Adrenal gland (tissue), 12 donors: ENCODE measurements around the gene REXO1. TPM values are rescaled to one million over a fixed set of nuclear protein-coding genes. Genes with fewer than 3 reads are reported as not detected.

Experiments used
- DNase-seq, 7 donors: peaks; one replicate each; pipeline ENCODE4 v3.0.0-alpha.2; 2019 to 2020
- H3K27ac ChIP-seq, 5 donors: fragments of 200-600 bp; sonication (generic) in 4 of 5; 1 replicate in 3 of 5; 2 replicates in 2 of 5; pipeline versions ENCODE4 v1.5.1 to v1.8.0; 2016 to 2020; ENCODE audit warnings: mild to moderate bottlenecking in 1 of 5
- H3K27me3 ChIP-seq: fragments of 200-600 bp; 2 replicates; pipeline ENCODE4 v1.8.0; 2021
- H3K36me3 ChIP-seq, 2 donors: fragments of 200-600 bp; replicated peaks in 1 of 2; 1 replicate in 1 of 2; 2 replicates in 1 of 2; pipeline versions ENCODE4 v1.5.1 to v1.8.0; 2018 to 2022
- H3K4me1 ChIP-seq, 2 donors: fragments of 200-600 bp; replicated peaks in 1 of 2; 1 replicate in 1 of 2; 2 replicates in 1 of 2; pipeline versions ENCODE4 v1.5.1 to v1.8.0; 2018 to 2021
- H3K4me3 ChIP-seq, 4 donors: fragments of 200-600 bp; sonication (generic) in 3 of 4; one replicate each; pipeline ENCODE4 v1.5.1; 2016 to 2018
- H3K9me3 ChIP-seq, 3 donors: fragments of 200-600 bp; sonication (generic) in 1 of 3; replicated peaks in 1 of 3; 1 replicate in 2 of 3; 2 replicates in 1 of 3; pipeline versions ENCODE4 v1.5.1 to v1.8.0; 2016 to 2021
- CTCF ChIP-seq, 6 experiments: fragments of 450-650 bp in 4 of 6; fragments of 200-600 bp in 2 of 6; sonication (generic) in 1 of 6; IDR thresholded peaks; 1 replicate in 5 of 6; 2 replicates in 1 of 6; pipeline versions ENCODE4 v1.5.1 to v1.8.0; 2016 to 2021; ENCODE audit warnings: antibody characterized with exemption in 6 of 6, mild to moderate bottlenecking in 2 of 6, moderate library complexity in 1 of 6
- POLR2A ChIP-seq, 2 donors: fragments of 450-650 bp; IDR thresholded peaks; one replicate each; pipeline ENCODE4 v1.6.1; 2017; ENCODE audit warnings: antibody characterized with exemption in 2 of 2, mild to moderate bottlenecking in 2 of 2, moderate library complexity in 1 of 2
- WGBS, 4 donors: extraction: QIAGEN DNeasy Blood & Tissue Kit in 2 of 4; methylation state at CpG; one replicate each; pipeline versions ENCODE4 v1.1.5 to v1.1.7; 2013 to 2017; 5-methylcytosine and 5-hydroxymethylcytosine counted together
- intact Hi-C, 2 donors: fragments of 100-400 bp; cut with DNase I; formaldehyde crosslinking; loops; one replicate each; pipeline versions ENCODE4 v1.14.1 to v1.15.0; 2022 to 2023
- polyA plus RNA-seq, 3 donors: library from polyadenylated mRNA; stranded (reverse); fragments of 200-250 nt in 2 of 3; fragments of 350-450 nt in 1 of 3; fragmentation: Illumina TruSeq in 1 of 3; extraction: RNeasy Lipid Tissue Mini Kit (QIAGEN cat#74804) in 1 of 3; gene quantifications; one replicate each; pipeline ENCODE4 v1.2.3, GENCODE V29; 2013 to 2014
- total RNA-seq, 9 donors: library from RNA; depleted of rRNA in 4 of 9; stranded (reverse); fragments of >200 nt in 4 of 9; fragments of 120-200 nt in 1 of 9; fragmentation: NEBNext Ultra II Directional in 1 of 9; extraction: Animal tissue kit (Norgen Biotek cat#: 25700) in 1 of 9; gene quantifications; one replicate each; pipeline versions ENCODE4 v1.1.0 to v1.2.4, GENCODE V29; 2013 to 2023
- donor health status: healthy with polysubstance abuse.
- donor health status: Bipolar disorder and iron deficiency.
- donor health status: DM: yes; HTN: yes; CAD: no.
- donor health status: DM: no; HTN: no; CAD: no.
- donor health status: DM: no; HTN: no; CAD: no.
- donor health status: DM: yes; HTN: yes; CAD: no.

REXO1 gene
- total and polyA plus RNA-seq, 12 donors, result 9.3 to 155 (median 44.5) TPM

GRCh38 chr19:1851654-1852580 is 3.6 kb upstream of the REXO1 start:
- Histone ChIP-seq H3K27me3 (no peaks in the 10 kb centered on the region), H3K4me3 (no peak overlapping the region), H3K27ac (no peak overlapping the region), H3K9me3 (no peaks in the 10 kb centered on the region), H3K36me3 (no peaks in the 10 kb centered on the region), H3K4me1 (peaks cover 38 to 54% of the 10 kb centered on the region in 2 donors)
- intact Hi-C loops, result no loop called here
- WGBS, 4 donors, result 29 to 33% (median 31%) methylated on average over 15 to 66 of the region's 66 CpGs
- DNase-seq, result peak in 2 of 7 donors; percentile 43 to 62
- no peak for TF ChIP-seq POLR2A (IDR thresholded peaks at IDR 0.05)
- TF ChIP-seq CTCF (IDR thresholded peaks at IDR 0.05), result no peak

GRCh38 chr19:1850809-1851653 is 2.7 kb upstream of the REXO1 start:
- Histone ChIP-seq H3K4me3 (no peak overlapping the region), H3K9me3 (no peaks in the 10 kb centered on the region), H3K27ac (no peak overlapping the region), H3K4me1 (peaks cover 40 to 56% of the 10 kb centered on the region in 2 donors), H3K27me3 (no peaks in the 10 kb centered on the region), H3K36me3 (no peaks in the 10 kb centered on the region)
- intact Hi-C loops, result no loop called here
- peak in 1 of 7 donors; percentile 23 for DNase-seq
- 66 to 74% (median 71%) methylated on average over 24 to 31 of the region's 31 CpGs for WGBS, 4 donors
- TF ChIP-seq CTCF (IDR thresholded peaks at IDR 0.05), result peak in 1 of 6 experiments; percentile 5
- TF ChIP-seq POLR2A (IDR thresholded peaks at IDR 0.05), result no peak

- DNase-seq, result no peak
- H3K4me1 ChIP-seq, result peaks cover 42 to 56% of the 10 kb centered on the region in 2 donors
- WGBS, 4 donors, result 77 to 90% (median 86%) methylated on average over 10 of the region's 10 CpGs
- intact Hi-C loops, result no loop called here
- H3K4me3 ChIP-seq, result no peak overlapping the region
- H3K36me3 ChIP-seq, result no peaks in the 10 kb centered on the region
- H3K27ac ChIP-seq, result no peak overlapping the region
- H3K9me3 ChIP-seq, result no peaks in the 10 kb centered on the region
- no peaks in the 10 kb centered on the region for H3K27me3 ChIP-seq
- TF ChIP-seq CTCF (IDR thresholded peaks at IDR 0.05), result no peak
- TF ChIP-seq POLR2A (IDR thresholded peaks at IDR 0.05), result no peak
Measured at GRCh38 chr19:1849886-1850398, 1.7 kb upstream of the REXO1 start.

GRCh38 chr19:1849132-1849474 is 820 bp upstream of the REXO1 start:
- intact Hi-C loops, result no loop called here
- H3K4me1 ChIP-seq, result peaks cover 35 to 56% of the 10 kb centered on the region in 2 donors
- WGBS, 4 donors, result 40 to 55% (median 47%) methylated on average over 5 of the region's 5 CpGs

More at GRCh38 chr19:1849132-1849474, 820 bp upstream of the REXO1 start:
- no peak overlapping the region for H3K4me3 ChIP-seq
- no peak for DNase-seq
- no peaks in the 10 kb centered on the region for H3K36me3 ChIP-seq
- H3K27me3 ChIP-seq, result no peaks in the 10 kb centered on the region
- TF ChIP-seq CTCF (IDR thresholded peaks at IDR 0.05) (no peak), POLR2A (IDR thresholded peaks at IDR 0.05) (no peak)
- peak overlapping the region in 1 of 5 donors; percentile 100 for H3K27ac ChIP-seq
- no peaks in the 10 kb centered on the region for H3K9me3 ChIP-seq
